OCI-LY1 (cell line): ENCODE measurements around the gene FAM120C.

Experiments
- CTCF ChIP-seq: fragments of 200-600 bp; sonication (generic), shearing (Covaris generic); IDR thresholded peaks from 2 replicates; pipeline ENCODE4 v1.5.1; 2017; ENCODE audit warnings: mild to moderate bottlenecking, antibody characterized with exemption, low read length, moderate library complexity, mixed read lengths
- EZH2 ChIP-seq: fragments of 200-600 bp; sonication (generic), shearing (Covaris generic); IDR thresholded peaks from 2 replicates; pipeline ENCODE4 v1.8.0; 2017; ENCODE audit warnings: borderline replicate concordance, mixed run types, mild to moderate bottlenecking, antibody characterized with exemption, low read length, moderate library complexity, mixed read lengths

GRCh38 chrX:54029529-54030143 is 153.4 kb downstream of the FAM120C start:
- TF ChIP-seq CTCF (no peak), EZH2 (no peak)
